Fibroblast of skin of back (primary cell): ENCODE data around the gene MMAB.

Source experiments
- DNase-seq: peaks from one replicate; pipeline ENCODE4 v3.0.0-alpha.2; 2013

Gene MMAB

GRCh38 chr12:109558374-109559199 lies 14.7 kb downstream of the MMAB start:
- DNase-seq = no peak

GRCh38 chr12:109557805-109558204 lies 15.5 kb downstream of the MMAB start:
- DNase-seq = no peak

- DNase-seq = no peak
Measured at GRCh38 chr12:109557200-109557599, 16.1 kb downstream of the MMAB start.

GRCh38 chr12:109555431-109556315 lies 17.6 kb downstream of the MMAB start:
- DNase-seq = no peak

GRCh38 chr12:109554761-109555160 lies 18.5 kb downstream of the MMAB start:
- no peak for DNase-seq

- DNase-seq = no peak
Measured at GRCh38 chr12:109553906-109554500, 19.3 kb downstream of the MMAB start.

- DNase-seq = no peak
Measured at GRCh38 chr12:109553483-109553882, 19.8 kb downstream of the MMAB start.

GRCh38 chr12:109552971-109553370 lies 20.3 kb downstream of the MMAB start:
- DNase-seq = no peak

- no peak for DNase-seq
Measured at GRCh38 chr12:109551108-109551507, 22.2 kb downstream of the MMAB start.

- DNase-seq = no peak
Measured at GRCh38 chr12:109550281-109550680, 23.0 kb downstream of the MMAB start.

GRCh38 chr12:109549613-109550270 lies 23.6 kb downstream of the MMAB start:
- DNase-seq = no peak

- no peak for DNase-seq
Measured at GRCh38 chr12:109548258-109548657, 25.0 kb downstream of the MMAB start.

- DNase-seq = no peak
Measured at GRCh38 chr12:109547286-109547685, 26.0 kb downstream of the MMAB start.

GRCh38 chr12:109545826-109546225 lies 27.5 kb downstream of the MMAB start:
- no peak for DNase-seq

GRCh38 chr12:109544955-109545531 lies 28.3 kb downstream of the MMAB start:
- peak; percentile 40 for DNase-seq

- no peak for DNase-seq
Measured at GRCh38 chr12:109542876-109543275, 30.4 kb downstream of the MMAB start.

GRCh38 chr12:109542014-109542413 lies 31.3 kb downstream of the MMAB start:
- peak; percentile 84 for DNase-seq

GRCh38 chr12:109541413-109541726 lies 31.9 kb downstream of the MMAB start:
- DNase-seq = no peak

GRCh38 chr12:109540526-109541412 lies 32.5 kb downstream of the MMAB start:
- no peak for DNase-seq

GRCh38 chr12:109539508-109539907 lies 33.8 kb downstream of the MMAB start:
- DNase-seq = peak; percentile 85

GRCh38 chr12:109538191-109538863 lies 35.0 kb downstream of the MMAB start:
- DNase-seq = no peak
